Cerebellar cortex (tissue), 1 donor: Measurements from ENCODE around the gene SETD2.
"Not testable (repeated sequence)": the region's sequence is repeated elsewhere in the genome, so short reads cannot be mapped to it uniquely, and the experiment has no call there.

Experiments
- DNase-seq: peaks from one replicate; pipeline ENCODE4 v3.0.0-alpha.2; 2015; ENCODE audit warnings: low spot score

SETD2 gene

DNA sequence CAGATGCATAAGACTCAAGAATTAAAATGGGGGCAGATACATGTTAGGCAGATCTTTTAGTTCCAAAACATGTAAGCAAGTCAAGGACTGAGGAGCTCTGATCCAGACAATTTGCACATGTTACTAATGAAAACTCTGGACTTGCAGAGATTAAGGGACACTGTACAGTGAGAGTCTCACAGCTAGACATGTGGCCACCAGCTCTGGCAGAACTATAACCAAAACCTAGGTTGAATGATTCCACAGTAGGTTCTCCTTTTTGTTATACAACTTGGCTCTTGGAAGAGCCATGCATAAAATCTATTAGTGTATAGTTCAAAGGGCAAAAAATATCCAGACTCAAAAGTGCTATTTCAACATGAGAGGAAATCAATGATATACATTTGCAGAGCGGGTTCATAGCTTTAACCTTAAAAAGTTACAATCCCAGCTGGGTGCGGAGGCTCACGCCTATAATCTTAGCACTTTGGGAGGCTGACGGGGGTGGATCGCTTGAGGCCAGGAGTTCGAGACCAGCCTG, 61.8 kb downstream of the SETD2 start:
- no peak for DNase-seq

DNA sequence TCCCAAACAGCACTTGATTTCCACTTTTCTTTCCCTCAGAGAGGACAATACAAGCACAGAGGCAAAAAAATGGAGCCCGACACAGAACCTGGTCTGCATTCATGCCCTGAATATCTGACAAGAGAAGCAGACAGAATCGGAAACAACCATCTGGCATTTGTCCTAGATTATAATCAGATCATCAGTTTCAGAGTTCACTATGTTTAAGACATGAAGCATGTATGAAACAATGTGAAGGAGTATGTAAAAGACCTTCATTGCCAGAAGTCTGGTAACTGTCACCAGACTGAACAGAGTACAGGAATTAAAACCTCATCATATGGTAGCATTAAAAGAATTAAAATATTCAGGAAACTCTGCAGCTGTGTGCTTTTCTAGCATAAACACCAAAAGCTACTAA, 65.0 kb downstream of the SETD2 start:
- DNase-seq, result no peak

GRCh38 chr3:47097864-47098263, 66.0 kb downstream of the SETD2 start:
- DNase-seq, result no peak

GRCh38 chr3:47096959-47097358, 67.0 kb downstream of the SETD2 start:
- DNase-seq, result no peak

DNA sequence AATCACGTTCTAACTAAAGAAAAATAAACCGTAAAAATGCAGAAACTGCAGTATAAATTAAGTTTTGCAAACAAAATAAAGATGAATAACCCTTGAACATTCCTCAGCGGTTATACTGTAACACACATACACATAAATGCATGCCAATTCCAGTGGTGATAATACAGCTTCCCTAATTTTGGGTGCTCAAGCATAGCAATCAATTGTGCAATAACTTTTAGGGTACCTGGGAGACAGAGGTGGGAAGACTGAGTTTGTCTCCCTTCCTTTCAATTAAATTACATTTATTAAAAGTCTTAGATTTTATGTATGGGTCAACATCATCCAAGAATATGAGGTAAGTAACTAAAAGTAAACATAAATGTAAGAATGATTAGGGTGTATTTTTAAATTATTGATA, 71.8 kb downstream of the SETD2 start:
- DNase-seq, result no peak

DNA sequence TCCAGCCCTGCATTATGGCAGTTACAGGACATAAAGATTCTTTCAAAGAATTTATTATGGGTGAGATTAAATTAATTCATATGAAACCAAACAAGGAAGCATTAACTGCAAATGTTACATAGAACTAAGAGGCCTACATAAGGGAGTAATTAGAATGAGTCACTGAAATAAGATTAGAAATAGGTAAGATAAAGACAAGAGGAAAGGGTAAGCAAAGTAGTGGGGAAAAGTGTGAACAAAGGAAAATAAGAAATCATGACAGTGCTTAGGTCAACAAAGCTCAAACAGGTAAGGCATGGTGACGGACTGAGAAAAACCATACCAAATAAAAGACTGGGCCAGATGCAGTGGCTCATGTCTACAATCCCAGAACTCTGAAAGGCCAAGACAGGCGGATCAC, 74.3 kb downstream of the SETD2 start:
- no peak for DNase-seq

DNA sequence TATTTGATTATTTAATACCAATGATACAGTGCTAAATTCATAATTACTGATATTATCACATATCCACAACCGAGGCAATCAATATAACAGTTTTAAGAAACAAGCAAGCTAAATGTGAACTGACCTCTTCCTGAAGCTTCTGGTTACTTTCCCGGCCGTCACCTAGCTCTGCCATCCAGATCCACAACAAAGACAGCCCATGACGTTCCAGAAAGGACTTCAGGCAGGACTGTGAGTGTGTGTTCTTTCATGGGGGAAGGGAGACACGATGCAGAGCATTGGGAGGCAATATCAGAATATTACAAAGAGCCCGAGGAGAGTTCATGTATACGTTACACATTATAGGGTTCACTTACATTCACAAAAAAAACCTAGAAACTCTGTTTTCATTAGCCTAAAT, 77.8 kb downstream of the SETD2 start:
- DNase-seq, result no peak

- DNase-seq, result no peak
Observed at GRCh38 chr3:47083786-47084185, 80.1 kb downstream of the SETD2 start.

DNA sequence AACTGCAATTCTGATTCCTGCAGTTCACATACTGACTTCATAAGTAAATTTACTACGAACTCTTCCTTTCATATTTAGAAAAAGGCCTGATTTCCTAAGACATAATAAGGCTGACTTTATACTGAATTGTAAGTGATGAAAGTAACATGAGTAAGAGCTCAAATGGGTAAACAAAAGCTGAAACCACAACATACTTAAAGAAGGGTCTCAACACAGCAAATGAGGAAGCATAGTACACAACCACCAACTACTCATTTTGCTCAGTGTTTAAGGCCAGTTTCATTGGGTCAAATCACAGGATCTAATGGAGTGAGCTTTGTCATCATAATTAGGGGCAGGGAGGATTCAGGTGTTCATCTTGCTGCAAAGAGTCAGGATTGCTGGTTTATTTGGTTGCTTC, 81.4 kb downstream of the SETD2 start:
- no peak for DNase-seq

GRCh38 chr3:47079432-47079831, 84.5 kb downstream of the SETD2 start:
- DNase-seq, result no peak

- DNase-seq, result no peak
Observed at GRCh38 chr3:47073685-47074084, 90.2 kb downstream of the SETD2 start.

DNA sequence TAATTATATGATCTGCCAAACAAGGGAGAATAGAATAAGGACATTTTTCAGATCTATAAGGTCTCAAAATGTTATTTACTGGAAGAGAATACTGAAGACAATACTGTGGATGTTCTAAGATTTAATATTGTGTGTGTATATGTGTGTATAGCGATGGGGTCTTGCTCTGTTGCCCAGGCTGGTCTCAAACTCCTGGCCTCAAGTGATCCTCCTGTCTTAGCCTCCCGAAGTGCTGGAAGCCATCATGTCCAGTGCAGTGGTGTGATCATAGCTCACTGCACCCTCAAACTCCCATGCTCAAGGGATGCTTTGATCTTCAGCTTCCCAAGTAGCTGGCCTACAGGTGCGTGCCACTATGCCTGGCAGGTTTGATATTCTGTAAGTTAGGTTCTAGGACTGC, 93.1 kb downstream of the SETD2 start:
- DNase-seq, result no peak

DNA sequence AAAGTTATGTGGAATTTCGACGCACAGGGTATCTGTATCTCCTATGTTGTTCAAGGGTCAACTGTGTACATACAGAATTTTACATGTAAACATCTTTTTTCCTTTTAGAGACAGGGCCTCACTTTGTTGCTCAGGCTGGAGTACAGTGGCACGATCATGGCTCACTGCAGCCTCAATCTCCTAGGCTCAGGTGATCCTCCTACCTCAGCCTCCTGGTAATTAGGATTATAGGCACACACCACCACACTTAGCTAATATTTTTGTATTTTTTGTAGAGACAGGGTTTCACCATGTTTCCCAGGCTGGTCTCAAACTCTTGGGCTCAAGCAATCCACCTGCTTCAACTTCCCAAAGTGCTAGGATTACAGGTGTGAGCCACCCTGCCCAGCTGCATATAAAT, 97.7 kb downstream of the SETD2 start:
- not testable (repeated sequence) for DNase-seq

DNA sequence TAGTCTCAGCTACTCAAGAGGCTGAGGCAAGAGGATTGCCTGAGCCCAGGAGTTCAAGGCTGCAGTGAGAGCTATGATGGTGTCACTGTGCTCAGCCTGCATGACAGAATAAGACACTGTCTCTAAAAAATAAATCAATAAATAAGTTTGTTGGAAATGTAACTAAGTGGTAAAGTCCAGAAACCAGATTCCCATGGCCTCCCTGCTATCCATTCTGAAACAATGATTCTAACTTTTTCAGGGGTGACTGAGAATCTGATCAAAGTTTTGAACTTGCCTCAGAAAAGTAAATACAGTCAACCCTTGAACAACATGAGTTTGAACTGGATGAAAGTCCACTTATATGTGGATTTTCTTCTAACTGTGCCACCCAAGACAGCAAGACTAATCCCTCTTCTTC, 98.2 kb downstream of the SETD2 start:
- DNase-seq, result no peak

GRCh38 chr3:47065058-47065457, 98.9 kb downstream of the SETD2 start:
- DNase-seq, result no peak

- DNase-seq, result no peak
Observed at GRCh38 chr3:47057212-47057671, 106.7 kb downstream of the SETD2 start.

DNA sequence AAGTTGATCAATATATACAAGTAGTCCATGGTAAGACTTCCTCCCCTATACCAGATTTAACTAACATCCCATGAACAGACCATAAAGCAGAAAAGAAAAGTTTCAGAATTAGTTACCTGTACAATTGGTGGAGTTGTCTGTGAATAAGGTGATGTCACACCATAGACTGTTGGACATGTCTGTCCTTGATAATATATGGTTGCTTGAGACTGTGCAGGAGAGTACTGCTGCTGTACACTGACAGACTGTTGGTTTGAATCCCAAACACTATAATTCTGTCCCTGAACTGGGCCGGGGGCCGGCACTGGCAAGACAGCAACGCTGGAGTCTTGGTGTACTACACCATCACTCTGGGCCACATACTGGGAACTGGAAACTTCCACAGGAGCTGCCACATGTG, 107.2 kb downstream of the SETD2 start:
- DNase-seq, result no peak

GRCh38 chr3:47054412-47054811, 109.5 kb downstream of the SETD2 start:
- DNase-seq, result no peak

DNA sequence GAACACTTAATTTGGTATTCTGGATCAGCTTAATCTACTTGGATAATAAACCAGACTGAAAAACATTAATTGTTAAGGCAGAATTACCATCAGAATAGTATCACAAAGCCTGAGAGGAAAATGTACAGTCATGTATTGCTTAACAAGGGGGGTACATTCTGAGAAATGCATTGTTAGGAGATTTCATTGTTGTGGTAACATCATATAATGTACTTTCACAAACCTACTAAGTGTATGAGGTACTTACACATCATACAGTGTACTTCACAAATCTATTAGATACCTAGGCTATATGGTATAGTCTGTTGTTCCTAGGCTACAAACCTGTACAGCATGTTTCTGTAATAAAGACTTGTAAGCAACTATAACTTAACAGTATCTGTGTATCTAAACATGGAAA, 116.2 kb downstream of the SETD2 start:
- no peak for DNase-seq

DNA sequence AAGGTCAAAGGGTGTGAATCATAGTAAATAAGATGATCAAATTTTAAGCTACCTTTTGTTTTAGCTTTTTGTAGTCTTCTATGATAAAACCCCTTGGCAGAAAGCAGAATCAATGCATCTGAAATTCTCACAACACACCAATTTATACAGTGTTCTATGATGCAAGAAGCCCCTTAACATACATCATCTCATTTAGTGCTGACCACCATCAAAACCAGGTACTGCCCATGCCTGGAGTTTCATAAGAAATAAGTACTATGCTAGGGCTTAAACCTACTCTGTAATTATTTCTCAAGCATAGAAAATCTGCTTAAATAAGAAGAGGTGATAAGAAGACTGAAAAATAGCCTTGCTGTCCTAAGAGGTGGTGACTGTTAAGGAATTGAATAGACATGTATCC, 116.8 kb downstream of the SETD2 start:
- DNase-seq, result no peak

- no peak for DNase-seq
Observed at GRCh38 chr3:47042231-47042791, 121.6 kb downstream of the SETD2 start.

GRCh38 chr3:47041114-47041513, 122.8 kb downstream of the SETD2 start:
- no peak for DNase-seq

DNA sequence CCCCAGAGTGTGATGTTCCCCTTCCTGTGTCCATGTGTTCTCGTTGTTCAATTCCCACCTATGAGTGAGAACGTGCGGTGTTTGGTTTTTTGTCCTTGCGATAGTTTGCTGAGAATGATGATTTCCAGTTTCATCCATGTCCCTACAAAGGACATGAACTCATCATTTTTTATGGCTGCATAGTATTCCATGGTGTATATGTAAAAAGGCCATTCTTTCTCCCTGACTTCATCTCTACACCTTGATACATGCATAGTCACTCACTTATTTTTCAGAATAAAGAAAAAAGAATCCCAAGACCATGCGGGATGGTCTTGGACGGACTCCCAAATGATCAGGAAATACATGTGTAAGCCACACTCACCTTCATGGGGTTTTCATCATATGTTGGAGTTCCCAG, 126.6 kb downstream of the SETD2 start:
- DNase-seq, result not testable (repeated sequence)

DNA sequence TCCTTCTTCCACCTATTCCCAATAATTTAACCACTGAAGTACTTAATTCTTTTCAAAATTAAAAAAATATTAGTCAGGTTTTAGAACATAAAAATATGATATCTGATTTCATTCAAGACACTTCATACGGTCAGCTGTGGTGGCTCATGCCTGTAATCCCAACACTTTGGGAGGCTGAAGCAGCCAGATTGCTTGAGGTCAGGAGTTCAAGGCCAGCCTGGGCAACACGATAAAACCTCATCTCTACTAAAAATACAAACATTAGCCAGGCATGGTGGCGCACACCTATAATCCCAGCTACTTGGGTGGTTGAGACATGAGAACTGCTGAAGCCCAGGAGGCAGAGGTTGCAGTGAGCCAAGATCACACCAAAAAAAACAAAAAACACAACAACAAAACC, 127.8 kb downstream of the SETD2 start:
- no peak for DNase-seq

DNA sequence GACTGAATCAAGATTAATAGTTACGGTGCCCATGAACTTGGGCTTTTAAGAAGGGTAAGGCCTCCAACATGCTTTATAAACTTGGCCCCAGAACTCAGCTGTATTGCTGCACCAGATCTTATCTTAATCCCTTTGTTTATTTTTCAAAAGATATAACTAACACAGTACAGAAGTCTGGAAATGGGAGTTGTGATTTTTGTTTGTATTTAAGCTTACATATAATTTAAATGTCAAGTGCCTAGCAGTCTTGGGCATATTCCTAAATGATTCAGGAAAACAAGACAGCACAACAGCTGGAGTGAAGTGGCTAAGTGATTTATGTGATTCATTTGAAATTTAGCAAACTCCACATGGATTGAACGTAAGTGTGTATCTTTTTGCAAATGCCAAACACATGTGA, 128.3 kb downstream of the SETD2 start:
- DNase-seq, result no peak
